HG03442 (cell line): ENCODE results near the gene PTPRU.
"Not testable (repeated sequence)": the region's sequence is repeated elsewhere in the genome, so short reads cannot be mapped to it uniquely, and the experiment has no call there.

Source experiments
- ATAC-seq: cut with Tn5 transposase; IDR thresholded peaks from one replicate; pipeline ENCODE4 v1.9.1; 2021; ENCODE audit warnings: mild to moderate bottlenecking, moderate library complexity; ENCODE audit not compliant: unreplicated experiment

PTPRU gene

GRCh38 chr1:29311352-29312030, 75.2 kb downstream of the PTPRU start:
- ATAC-seq, result no peak

DNA sequence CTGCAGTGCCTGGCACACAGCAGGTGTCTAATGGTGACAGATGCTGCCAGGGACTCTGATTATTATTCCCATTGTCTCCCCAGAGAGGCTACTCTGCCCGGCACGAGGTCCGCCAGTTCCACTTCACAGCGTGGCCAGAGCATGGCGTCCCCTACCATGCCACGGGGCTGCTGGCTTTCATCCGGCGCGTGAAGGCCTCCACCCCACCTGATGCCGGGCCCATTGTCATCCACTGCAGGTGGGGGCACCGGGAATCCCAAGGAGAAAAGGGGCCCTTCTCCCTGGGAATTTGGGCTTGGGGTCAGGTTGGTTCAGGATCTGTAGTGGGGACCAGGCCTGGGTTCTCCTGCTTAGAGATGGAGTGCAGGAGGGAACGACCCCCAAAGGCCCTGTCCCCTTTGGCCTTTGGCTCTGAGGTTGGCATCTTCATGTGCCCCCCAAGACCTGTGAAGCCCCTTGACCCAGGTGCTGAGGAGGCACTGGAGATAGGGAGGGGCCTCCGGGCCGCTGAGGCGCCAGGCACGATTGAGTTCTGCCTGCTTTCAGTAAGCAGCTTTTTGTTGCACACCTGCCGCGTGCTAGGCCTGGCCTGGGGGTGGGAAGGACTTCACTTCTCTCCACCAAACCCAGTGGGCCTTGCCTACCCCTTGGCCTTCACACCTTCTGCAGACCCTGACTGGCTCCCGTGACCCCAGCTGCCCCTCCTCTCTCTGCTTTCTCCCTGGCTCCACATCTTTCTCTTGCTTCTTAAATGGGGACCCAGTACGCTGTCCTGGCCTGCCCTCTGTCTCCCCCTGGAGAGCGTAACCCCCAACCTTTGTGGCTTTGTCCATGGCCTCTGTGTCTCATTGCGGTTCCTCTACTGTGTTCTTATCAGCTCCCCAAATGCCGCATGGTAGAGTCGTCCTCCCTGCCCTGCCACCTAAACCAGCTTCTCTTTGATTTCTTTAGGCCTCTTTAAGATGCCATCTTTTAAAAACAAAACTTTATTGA, 76.4 kb downstream of the PTPRU start:
- no peak for ATAC-seq

DNA sequence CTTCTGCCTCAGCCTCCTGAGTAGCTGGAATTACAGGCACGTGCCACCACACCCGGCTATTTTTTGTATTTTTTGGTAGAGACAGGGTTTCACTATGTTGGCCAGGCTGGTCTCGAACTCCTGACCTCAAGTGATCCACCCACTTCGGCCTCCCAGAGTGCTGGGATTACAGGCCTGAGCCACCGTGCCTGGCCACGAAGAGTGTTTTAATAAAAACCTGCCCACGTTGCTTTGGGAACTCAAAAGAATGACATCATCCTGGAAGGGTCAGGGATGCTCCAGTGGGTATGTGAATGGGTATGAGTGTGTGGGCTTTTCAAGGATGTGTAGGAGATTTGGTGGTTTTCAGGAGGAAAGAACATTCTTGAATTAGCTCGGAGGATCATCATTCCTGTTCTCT, 78.4 kb downstream of the PTPRU start:
- ATAC-seq, result not testable (repeated sequence)

GRCh38 chr1:29315262-29315661, 78.9 kb downstream of the PTPRU start:
- ATAC-seq, result no peak

GRCh38 chr1:29315876-29316275, 79.6 kb downstream of the PTPRU start:
- ATAC-seq, result no peak

GRCh38 chr1:29317063-29317915, 81.0 kb downstream of the PTPRU start:
- ATAC-seq, result no peak

DNA sequence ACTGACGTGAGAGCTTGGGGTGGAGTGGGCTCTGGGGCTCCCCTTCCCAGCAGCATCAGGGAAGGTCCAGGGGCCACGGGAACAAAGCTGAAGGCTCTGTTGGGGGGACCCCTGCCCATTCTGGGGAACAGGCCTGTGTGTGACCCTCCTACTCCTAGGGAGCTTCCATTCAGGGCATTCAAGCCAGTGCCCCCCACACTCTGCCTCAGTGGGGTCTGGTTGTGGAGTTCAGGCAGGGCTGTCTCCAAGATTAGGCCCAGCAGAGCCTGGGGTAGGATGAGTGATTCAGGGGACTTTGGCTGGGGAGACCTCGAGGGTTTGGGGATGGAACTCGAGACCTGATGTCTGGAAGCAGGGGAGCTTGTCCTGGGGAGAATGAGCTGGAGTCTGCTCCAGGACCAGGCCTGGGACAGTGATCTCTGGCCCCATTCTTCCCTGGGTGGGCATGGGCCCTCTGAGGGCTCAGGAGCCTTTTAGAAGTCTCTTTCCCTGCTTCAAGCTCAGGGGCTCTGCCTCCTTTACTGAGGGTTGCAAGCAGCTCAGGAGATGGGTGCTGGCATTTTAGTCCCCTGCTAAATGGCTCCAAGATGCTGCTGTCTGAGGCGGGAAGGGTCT, 81.7 kb downstream of the PTPRU start:
- ATAC-seq, result no peak

DNA sequence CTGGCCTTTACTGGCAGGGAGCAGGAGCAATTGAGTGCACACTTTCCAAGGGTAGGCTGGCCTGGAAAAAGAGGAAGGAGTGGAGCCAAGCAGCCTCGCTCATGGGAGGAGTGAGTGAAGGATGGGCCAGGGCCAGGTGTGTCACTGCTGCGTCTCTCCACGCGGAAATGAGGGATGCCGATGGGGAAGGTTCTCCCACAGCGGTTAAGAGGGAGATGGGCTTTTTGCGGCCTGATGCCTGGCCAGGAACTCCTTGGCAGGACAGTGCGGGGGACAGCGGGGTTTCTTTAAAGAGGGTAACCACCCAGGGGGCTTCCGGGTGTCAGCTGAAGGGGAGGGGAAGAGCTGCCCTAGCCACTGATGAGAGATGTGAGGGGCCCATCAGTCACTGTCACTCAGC, 82.4 kb downstream of the PTPRU start:
- no peak for ATAC-seq

GRCh38 chr1:29319300-29320110, 83.2 kb downstream of the PTPRU start:
- no peak for ATAC-seq

GRCh38 chr1:29320156-29320940, 84.0 kb downstream of the PTPRU start:
- no peak for ATAC-seq

DNA sequence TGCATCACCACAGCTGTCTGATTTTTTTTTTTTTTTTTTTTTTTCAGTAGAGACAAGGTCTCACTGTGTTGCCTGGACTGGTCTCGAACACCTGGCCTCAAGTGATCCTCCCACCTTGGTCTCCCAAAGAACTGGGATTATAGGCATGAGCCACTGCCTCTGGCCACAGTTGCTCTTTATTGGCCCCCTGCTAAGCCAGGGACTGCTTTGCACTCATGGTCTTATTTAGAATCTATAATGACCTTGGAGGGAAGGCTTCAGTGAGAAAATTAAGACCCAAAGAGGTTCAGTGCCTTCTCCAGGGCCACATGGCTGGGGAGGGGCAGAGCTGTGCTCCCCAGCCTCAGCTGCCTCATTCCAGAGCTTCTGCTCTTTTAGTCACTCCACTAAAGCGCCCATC, 84.9 kb downstream of the PTPRU start:
- ATAC-seq, result no peak

DNA sequence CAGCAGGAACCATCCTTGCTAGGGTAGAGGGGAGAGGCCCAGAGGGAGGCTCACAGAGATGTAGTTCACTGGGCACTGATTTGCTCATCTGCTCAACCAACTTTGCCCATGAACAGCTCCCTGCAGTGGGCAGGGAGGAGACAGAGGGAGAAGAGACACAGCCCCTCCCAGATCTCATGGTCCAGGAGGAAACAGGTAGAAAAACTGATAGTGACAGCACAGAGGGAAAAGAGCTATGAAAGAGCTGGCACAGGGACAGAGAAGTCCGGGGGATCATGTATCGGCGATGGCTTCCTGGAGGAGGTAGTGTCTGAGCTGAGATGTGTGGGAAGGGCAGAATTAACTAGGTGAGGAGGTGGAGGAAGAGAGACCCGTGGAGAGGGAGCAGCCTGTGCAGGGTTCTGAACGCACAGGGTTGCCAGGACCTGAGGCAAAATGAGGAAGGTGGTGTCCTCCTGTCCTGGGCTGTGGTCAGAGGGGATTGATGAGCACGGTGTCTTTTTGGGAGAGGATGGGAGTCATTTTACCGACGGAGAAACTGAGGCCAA, 85.9 kb downstream of the PTPRU start:
- ATAC-seq, result no peak

DNA sequence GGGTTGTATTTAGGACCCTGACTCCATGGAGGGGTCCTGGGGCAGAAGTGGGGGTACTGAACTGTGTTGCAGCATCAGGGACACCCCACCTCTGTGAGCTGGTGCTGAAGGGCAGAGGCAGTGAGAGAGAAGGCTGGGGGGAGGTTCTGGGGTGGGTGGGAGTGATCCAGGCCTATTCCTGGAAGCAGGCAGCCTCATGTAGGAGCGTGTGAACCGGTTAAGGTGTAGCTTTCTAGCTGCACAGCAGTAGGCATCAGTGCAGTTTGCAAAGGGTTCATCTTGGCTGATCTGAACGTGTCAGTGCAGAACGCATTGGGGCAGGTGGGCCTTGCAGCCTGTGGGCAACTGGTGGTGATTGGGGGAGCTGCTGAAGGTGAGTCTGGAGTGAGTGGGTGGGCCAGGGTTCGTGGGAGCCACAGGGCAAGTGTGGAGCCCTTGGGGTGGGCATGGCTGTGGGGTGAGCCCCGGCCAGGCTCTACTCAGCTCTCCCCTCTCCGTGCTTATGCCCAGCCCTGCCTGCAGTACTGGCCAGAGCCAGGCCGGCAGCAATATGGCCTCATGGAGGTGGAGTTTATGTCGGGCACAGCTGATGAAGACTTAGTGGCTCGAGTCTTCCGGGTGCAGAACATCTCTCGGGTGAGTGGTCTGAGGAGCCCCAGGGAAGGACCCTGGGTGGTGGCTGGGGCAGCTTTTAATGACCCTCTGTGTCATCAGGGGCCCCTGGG, 86.7 kb downstream of the PTPRU start:
- ATAC-seq, result no peak

DNA sequence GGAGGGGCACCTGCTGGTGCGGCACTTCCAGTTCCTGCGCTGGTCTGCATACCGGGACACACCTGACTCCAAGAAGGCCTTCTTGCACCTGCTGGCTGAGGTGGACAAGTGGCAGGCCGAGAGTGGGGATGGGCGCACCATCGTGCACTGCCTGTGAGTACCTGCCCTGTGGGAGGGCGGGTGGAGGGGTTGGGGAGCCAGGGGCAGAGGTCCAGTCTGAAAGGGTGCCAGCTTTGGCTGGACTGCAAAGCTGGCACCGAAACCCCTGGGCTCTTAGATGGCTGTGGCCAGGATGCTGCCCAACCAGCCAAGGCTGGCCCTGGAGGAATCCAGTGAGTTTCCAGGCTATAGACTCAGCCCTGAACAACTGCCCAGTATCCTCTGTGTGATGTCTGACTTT, 87.3 kb downstream of the PTPRU start:
- no peak for ATAC-seq

DNA sequence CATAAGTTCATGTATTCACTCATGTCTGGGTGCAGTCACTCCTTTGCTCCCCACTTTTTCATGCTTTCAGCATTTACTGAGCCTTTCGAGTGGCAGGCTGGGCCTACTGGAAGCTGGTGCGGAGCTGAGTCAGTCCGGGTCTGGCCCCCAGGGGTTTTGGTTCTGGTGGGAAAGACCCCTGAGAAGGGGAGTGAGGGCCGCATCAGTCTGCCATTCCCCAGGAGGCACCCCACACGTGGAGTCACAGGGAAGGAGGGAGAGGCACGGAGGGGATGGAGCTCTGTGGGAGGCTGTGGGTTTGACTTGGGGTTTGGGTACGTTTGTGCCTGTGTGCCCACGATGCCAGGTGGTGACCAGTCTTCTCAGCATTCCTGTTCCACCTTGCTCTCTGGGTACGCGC, 87.9 kb downstream of the PTPRU start:
- no peak for ATAC-seq

DNA sequence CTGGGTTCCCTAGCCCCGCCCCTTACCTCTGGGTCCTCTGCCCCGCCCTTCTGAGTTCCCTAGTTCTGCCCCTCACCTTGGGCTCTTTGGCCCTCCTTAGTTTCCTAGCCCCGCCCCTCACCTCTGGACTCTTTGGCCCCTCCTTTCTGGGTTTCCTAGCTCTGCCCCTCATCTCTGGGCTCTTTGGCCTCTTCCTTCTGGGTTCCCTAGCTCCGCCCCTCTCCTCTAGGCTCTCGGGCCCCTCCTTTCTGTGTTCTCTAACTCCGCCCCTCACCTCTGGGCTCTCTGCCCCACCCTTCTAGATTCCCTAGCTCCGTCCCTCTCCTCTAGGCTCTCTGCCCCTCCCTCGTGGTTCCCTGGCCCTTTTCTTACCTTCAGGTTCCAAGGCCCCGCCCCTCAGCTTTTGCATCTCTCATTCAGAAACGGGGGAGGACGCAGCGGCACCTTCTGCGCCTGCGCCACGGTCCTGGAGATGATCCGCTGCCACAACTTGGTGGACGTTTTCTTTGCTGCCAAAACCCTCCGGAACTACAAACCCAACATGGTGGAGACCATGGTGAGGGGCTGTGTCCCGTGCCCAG, 88.5 kb downstream of the PTPRU start:
- no peak for ATAC-seq

GRCh38 chr1:29325675-29326074, 89.4 kb downstream of the PTPRU start:
- ATAC-seq, result no peak

DNA sequence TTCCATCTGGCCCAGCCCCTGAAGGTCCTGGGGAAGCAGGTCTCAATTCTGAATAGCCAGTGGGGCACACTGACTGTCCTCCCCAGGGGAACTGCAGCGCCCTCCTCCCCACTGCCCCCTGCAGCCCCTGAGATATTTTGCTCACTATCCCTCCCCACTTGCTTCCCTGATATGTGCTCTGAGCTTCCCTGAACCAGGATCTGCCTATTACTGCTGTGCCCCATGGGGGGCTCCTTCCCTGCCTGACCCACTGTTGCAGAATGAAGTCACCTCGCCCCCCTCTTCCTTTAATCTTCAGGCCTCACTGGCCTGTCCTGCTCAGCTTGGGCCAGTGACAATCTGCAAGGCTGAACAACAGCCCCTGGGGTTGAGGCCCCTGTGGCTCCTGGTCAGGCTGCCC, 89.8 kb downstream of the PTPRU start:
- ATAC-seq, result no peak
